Activated naive CD8-positive, alpha-beta T cell (primary cell): ENCODE data around the gene BAZ2A.

ENCODE experiments used
- H3K27ac Mint-ChIP-seq: one replicate; pipeline ENCODE4 v1.8.0; 2021; ENCODE audit warnings: mixed read lengths
- H3K27me3 Mint-ChIP-seq: one replicate; pipeline ENCODE4 v1.8.0; 2021; ENCODE audit warnings: mixed read lengths
- H3K36me3 Mint-ChIP-seq: one replicate; pipeline ENCODE4 v1.8.0; 2021; ENCODE audit warnings: mixed read lengths
- H3K4me1 Mint-ChIP-seq: one replicate; pipeline ENCODE4 v1.8.0; 2021; ENCODE audit warnings: low read depth, mixed read lengths
- H3K4me3 Mint-ChIP-seq: one replicate; pipeline ENCODE4 v1.8.0; 2021; ENCODE audit warnings: mild to moderate bottlenecking, mixed read lengths
- H3K9me3 Mint-ChIP-seq: one replicate; pipeline ENCODE4 v1.8.0; 2021; ENCODE audit warnings: low read depth, mixed read lengths

The BAZ2A gene

GRCh38 chr12:56645201-56645716 lies 15.1 kb upstream of the BAZ2A start:
- H3K36me3 Mint-ChIP-seq = peaks cover 10% of the 10 kb centered on the region

GRCh38 chr12:56644654-56645053 lies 14.5 kb upstream of the BAZ2A start:
- H3K27ac Mint-ChIP-seq = peak overlapping the region; percentile 99
- H3K4me1 Mint-ChIP-seq = peaks cover 38% of the 10 kb centered on the region
- H3K9me3 Mint-ChIP-seq = no peaks in the 10 kb centered on the region
- peaks cover 10% of the 10 kb centered on the region for H3K36me3 Mint-ChIP-seq
- no peaks in the 10 kb centered on the region for H3K27me3 Mint-ChIP-seq
- H3K4me3 Mint-ChIP-seq = peak overlapping the region; percentile 97

More at GRCh38 chr12:56645201-56645716, 15.1 kb upstream of the BAZ2A start:
- H3K27ac Mint-ChIP-seq = peak overlapping the region; percentile 99
- peak overlapping the region; percentile 97 for H3K4me3 Mint-ChIP-seq
- peaks cover 36% of the 10 kb centered on the region for H3K4me1 Mint-ChIP-seq
- H3K27me3 Mint-ChIP-seq = no peaks in the 10 kb centered on the region
- no peaks in the 10 kb centered on the region for H3K9me3 Mint-ChIP-seq

GRCh38 chr12:56641219-56641618 lies 11.1 kb upstream of the BAZ2A start:
- H3K9me3 Mint-ChIP-seq = no peaks in the 10 kb centered on the region
- no peak overlapping the region for H3K27ac Mint-ChIP-seq
- no peaks in the 10 kb centered on the region for H3K27me3 Mint-ChIP-seq
- H3K4me3 Mint-ChIP-seq = no peak overlapping the region
- H3K36me3 Mint-ChIP-seq = peaks cover 17% of the 10 kb centered on the region
- peaks cover 58% of the 10 kb centered on the region for H3K4me1 Mint-ChIP-seq

GRCh38 chr12:56637621-56638020 lies 7.5 kb upstream of the BAZ2A start:
- H3K9me3 Mint-ChIP-seq = no peaks in the 10 kb centered on the region
- H3K4me1 Mint-ChIP-seq = peaks cover 68% of the 10 kb centered on the region
- H3K36me3 Mint-ChIP-seq = peaks cover 6% of the 10 kb centered on the region
- H3K27ac Mint-ChIP-seq = peak overlapping the region; percentile 37
- H3K4me3 Mint-ChIP-seq = no peak overlapping the region
- H3K27me3 Mint-ChIP-seq = no peaks in the 10 kb centered on the region

GRCh38 chr12:56636675-56637540 lies 6.8 kb upstream of the BAZ2A start:
- Mint-ChIP-seq H3K9me3 (no peaks in the 10 kb centered on the region), H3K27me3 (no peaks in the 10 kb centered on the region), H3K36me3 (peaks cover 6% of the 10 kb centered on the region), H3K4me1 (peaks cover 68% of the 10 kb centered on the region), H3K27ac (peak overlapping the region; percentile 95), H3K4me3 (peak overlapping the region; percentile 95)

GRCh38 chr12:56635806-56636674 lies 5.9 kb upstream of the BAZ2A start:
- peak overlapping the region; percentile 95 for H3K27ac Mint-ChIP-seq
- peaks cover 6% of the 10 kb centered on the region for H3K36me3 Mint-ChIP-seq
- peak overlapping the region; percentile 95 for H3K4me3 Mint-ChIP-seq
- no peaks in the 10 kb centered on the region for H3K9me3 Mint-ChIP-seq
- no peaks in the 10 kb centered on the region for H3K27me3 Mint-ChIP-seq
- H3K4me1 Mint-ChIP-seq = peaks cover 74% of the 10 kb centered on the region

GRCh38 chr12:56634837-56635791 lies 5.0 kb upstream of the BAZ2A start:
- Mint-ChIP-seq H3K4me3 (peak overlapping the region; percentile 95), H3K27ac (peak overlapping the region; percentile 95), H3K36me3 (peaks cover 6% of the 10 kb centered on the region), H3K9me3 (no peaks in the 10 kb centered on the region), H3K27me3 (no peaks in the 10 kb centered on the region), H3K4me1 (peaks cover 79% of the 10 kb centered on the region)

- peak overlapping the region; percentile 83 for H3K27ac Mint-ChIP-seq
Observed at GRCh38 chr12:56634242-56634836, 4.2 kb upstream of the BAZ2A start.

GRCh38 chr12:56633468-56634241 lies 3.5 kb upstream of the BAZ2A start:
- H3K27me3 Mint-ChIP-seq = no peaks in the 10 kb centered on the region
- peaks cover 3% of the 10 kb centered on the region for H3K36me3 Mint-ChIP-seq
- H3K27ac Mint-ChIP-seq = peak overlapping the region; percentile 83
- H3K4me3 Mint-ChIP-seq = peak overlapping the region; percentile 95
- H3K9me3 Mint-ChIP-seq = no peaks in the 10 kb centered on the region
- peaks cover 77% of the 10 kb centered on the region for H3K4me1 Mint-ChIP-seq

More at GRCh38 chr12:56634242-56634836, 4.2 kb upstream of the BAZ2A start:
- peaks cover 6% of the 10 kb centered on the region for H3K36me3 Mint-ChIP-seq
- H3K4me1 Mint-ChIP-seq = peaks cover 76% of the 10 kb centered on the region
- H3K4me3 Mint-ChIP-seq = peak overlapping the region; percentile 95
- no peaks in the 10 kb centered on the region for H3K27me3 Mint-ChIP-seq
- no peaks in the 10 kb centered on the region for H3K9me3 Mint-ChIP-seq

- Mint-ChIP-seq H3K27me3 (no peaks in the 10 kb centered on the region), H3K9me3 (no peaks in the 10 kb centered on the region), H3K36me3 (peaks cover 3% of the 10 kb centered on the region)
Observed at GRCh38 chr12:56632701-56633467, 2.8 kb upstream of the BAZ2A start.

GRCh38 chr12:56631790-56632700 lies 1.9 kb upstream of the BAZ2A start:
- H3K4me1 Mint-ChIP-seq = peaks cover 78% of the 10 kb centered on the region

More at GRCh38 chr12:56632701-56633467, 2.8 kb upstream of the BAZ2A start:
- peak overlapping the region; percentile 58 for H3K27ac Mint-ChIP-seq
- peaks cover 81% of the 10 kb centered on the region for H3K4me1 Mint-ChIP-seq
- H3K4me3 Mint-ChIP-seq = peak overlapping the region; percentile 95

More at GRCh38 chr12:56631790-56632700, 1.9 kb upstream of the BAZ2A start:
- no peaks in the 10 kb centered on the region for H3K36me3 Mint-ChIP-seq
- H3K9me3 Mint-ChIP-seq = no peaks in the 10 kb centered on the region
- H3K4me3 Mint-ChIP-seq = peak overlapping the region; percentile 95
- peak overlapping the region; percentile 73 for H3K27ac Mint-ChIP-seq
- H3K27me3 Mint-ChIP-seq = no peaks in the 10 kb centered on the region
